ENCODE measurements around the gene BTBD16. TPM values are rescaled to one million over a fixed set of nuclear protein-coding genes. Genes with fewer than 3 reads are reported as not detected.

BTBD16 gene
- total and polyA plus RNA-seq, 2 of the 13 experiments (the other 11 are each of a cell fraction or from before 2014, with no cell fraction given): 5.0 to 11.9 TPM

DNA sequence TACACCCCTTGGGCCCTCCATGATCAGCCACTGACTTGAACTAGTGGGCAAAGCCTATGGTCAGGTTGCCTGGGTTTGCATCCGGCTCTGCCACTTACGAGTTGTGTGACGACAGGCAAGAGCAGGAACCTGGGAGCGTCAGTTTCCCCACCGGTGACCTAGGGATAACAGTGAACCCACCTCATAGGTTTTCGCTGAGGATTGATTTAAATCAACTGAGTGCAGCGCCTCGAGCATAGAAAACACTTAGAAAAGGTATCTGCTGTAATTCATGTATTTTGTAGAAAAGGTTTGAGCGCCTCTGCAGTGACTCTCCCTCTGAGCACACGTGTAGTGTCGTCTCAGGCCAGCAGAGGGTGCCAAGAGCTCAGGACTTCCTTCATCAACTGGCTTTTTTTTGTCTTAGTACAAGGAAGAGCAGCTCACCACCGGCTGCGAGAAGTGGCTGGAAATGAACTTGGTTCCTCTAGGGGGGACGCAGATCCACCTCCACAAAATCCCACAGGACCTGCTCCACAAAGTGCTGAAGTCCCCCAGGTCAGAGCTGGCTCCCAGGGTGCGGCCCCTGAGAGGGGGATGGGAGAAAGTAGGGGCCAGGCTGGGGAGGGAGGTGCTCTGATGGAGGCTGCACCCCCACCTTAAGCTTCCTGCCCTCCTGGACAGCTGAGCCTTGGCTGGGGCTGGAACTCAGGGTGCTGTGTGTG lies 27.7 kb downstream of the BTBD16 start (continued):
- no peak for TF ChIP-seq HINFP (CRISPR knock-in tag; IDR thresholded peaks at IDR 0.05; ENCODE audit: low read depth)
- TF ChIP-seq ZNF317 (CRISPR knock-in tag; IDR thresholded peaks at IDR 0.05): 0 out of 2 replicates have a peak, but pooled peaks have one; percentile 21
- TF ChIP-seq ZNF350 (CRISPR knock-in tag; IDR thresholded peaks at IDR 0.05; ENCODE audit: borderline replicate concordance, low read depth): peak; percentile 60; the same call in 1 of the 2 replicates
- TF ChIP-seq, protein P1, sequence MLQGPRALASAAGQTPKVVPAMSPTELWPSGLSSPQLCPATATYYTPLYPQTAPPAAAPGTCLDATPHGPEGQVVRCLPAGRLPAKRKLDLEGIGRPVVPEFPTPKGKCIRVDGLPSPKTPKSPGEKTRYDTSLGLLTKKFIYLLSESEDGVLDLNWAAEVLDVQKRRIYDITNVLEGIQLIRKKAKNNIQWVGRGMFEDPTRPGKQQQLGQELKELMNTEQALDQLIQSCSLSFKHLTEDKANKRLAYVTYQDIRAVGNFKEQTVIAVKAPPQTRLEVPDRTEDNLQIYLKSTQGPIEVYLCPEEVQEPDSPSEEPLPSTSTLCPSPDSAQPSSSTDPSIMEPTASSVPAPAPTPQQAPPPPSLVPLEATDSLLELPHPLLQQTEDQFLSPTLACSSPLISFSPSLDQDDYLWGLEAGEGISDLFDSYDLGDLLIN (CRISPR knock-in tag; IDR thresholded peaks at IDR 0.05; ENCODE audit: borderline replicate concordance): no peak
- TF ChIP-seq TFDP1 (CRISPR knock-in tag; IDR thresholded peaks at IDR 0.05; ENCODE audit: borderline replicate concordance): no peak
- no peak for TF ChIP-seq NRL (CRISPR knock-in tag; IDR thresholded peaks at IDR 0.05; ENCODE audit: borderline replicate concordance)
- no peak for TF ChIP-seq TOPORS (CRISPR knock-in tag; IDR thresholded peaks at IDR 0.05)
- TF ChIP-seq MEF2D (CRISPR knock-in tag; IDR thresholded peaks at IDR 0.05): no peak
- TF ChIP-seq ZNF639 (CRISPR knock-in tag; conservative IDR thresholded peaks at IDR 0.05): no peak
- TF ChIP-seq ZKSCAN8 (CRISPR knock-in tag; IDR thresholded peaks at IDR 0.05; ENCODE audit: borderline replicate concordance): no peak
- no peak for TF ChIP-seq GATAD1 (CRISPR knock-in tag; IDR thresholded peaks at IDR 0.05)
- no peak for TF ChIP-seq MIER2 (CRISPR knock-in tag; IDR thresholded peaks at IDR 0.05)
- 0 out of 2 replicates have a peak, but pooled peaks have one; percentile 35 for TF ChIP-seq ZNF619 (CRISPR knock-in tag; IDR thresholded peaks at IDR 0.05)
- TF ChIP-seq ZFY (CRISPR knock-in tag; IDR thresholded peaks at IDR 0.05): peak; percentile 16; the same call in 1 of the 2 replicates
- no peak for TF ChIP-seq HIVEP1 (CRISPR knock-in tag; IDR thresholded peaks at IDR 0.05)
- TF ChIP-seq HMG20A (CRISPR knock-in tag; IDR thresholded peaks at IDR 0.05; ENCODE audit: borderline replicate concordance): no peak
- no peak for TF ChIP-seq HDAC1 (CRISPR knock-in tag; IDR thresholded peaks at IDR 0.05)
- TF ChIP-seq THYN1 (CRISPR knock-in tag; IDR thresholded peaks at IDR 0.05; ENCODE audit: borderline replicate concordance, low read depth): no peak
- no peak for TF ChIP-seq ZNF251 (CRISPR knock-in tag; IDR thresholded peaks at IDR 0.05)
- TF ChIP-seq ZNF30 (CRISPR knock-in tag; IDR thresholded peaks at IDR 0.05): no peak
- no peak for TF ChIP-seq ZNF616 (CRISPR knock-in tag; IDR thresholded peaks at IDR 0.05; ENCODE audit: low read depth)
- TF ChIP-seq ISL2 (CRISPR knock-in tag; IDR thresholded peaks at IDR 0.05): peak; percentile 37; the same call in 1 of the 2 replicates
- TF ChIP-seq CREM (IDR thresholded peaks at IDR 0.05): peak; percentile 31; the same call in 1 of the 2 replicates
- TF ChIP-seq CREM (CRISPR knock-in tag; IDR thresholded peaks at IDR 0.05): no peak
- no peak for TF ChIP-seq AHR (CRISPR knock-in tag; IDR thresholded peaks at IDR 0.05)
- no peak for TF ChIP-seq KLF13 (CRISPR knock-in tag; IDR thresholded peaks at IDR 0.05)

All from HepG2 (cell line).